Fibroblast of skin of left biceps (primary cell): ENCODE measurements around the gene TNS4.

Experiments
- DNase-seq, 2 experiments: peaks; one replicate each; pipeline ENCODE4 v3.0.0-alpha.2; 2013; ENCODE audit warnings: low read depth in 2 of 2

Gene TNS4

DNA sequence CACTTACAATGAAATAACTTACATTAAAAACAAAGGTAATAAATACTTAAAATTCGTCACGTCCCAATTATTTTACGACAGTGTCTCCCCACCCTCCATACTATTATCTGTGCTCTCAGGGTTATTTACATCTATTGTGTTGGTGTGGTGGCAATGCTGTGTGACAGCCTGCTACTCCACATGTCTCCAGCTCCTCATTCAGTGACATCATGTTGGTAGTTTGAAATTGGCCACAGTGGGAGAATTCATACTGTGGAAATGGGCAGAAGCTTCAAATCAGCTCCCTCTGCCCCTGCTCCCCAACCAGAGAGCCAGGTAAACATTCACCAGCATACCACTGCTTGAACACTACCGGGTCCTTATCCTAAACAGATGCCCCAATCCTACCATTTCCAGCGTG is 6.3 kb downstream of the TNS4 start:
- no peak for DNase-seq

DNA sequence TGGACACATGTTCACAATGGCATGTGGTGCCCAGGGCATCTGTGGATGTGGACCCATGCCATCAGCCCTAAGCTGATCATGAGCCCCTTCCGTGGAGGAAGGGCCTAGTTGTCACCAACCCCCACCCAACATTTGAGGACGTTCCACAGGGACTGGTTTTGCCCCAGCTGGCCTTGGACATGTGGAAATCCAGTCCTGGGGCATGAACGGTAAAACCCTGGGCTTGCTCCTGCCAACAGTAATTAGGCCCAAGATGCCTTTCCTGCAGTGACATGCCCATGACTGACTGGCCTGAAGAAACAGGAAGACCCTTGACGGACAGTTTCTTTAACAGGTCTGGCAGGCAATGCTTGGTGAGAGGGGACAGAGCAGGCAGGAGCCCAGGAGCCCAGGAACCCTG is 7.7 kb downstream of the TNS4 start:
- no peak for DNase-seq

DNA sequence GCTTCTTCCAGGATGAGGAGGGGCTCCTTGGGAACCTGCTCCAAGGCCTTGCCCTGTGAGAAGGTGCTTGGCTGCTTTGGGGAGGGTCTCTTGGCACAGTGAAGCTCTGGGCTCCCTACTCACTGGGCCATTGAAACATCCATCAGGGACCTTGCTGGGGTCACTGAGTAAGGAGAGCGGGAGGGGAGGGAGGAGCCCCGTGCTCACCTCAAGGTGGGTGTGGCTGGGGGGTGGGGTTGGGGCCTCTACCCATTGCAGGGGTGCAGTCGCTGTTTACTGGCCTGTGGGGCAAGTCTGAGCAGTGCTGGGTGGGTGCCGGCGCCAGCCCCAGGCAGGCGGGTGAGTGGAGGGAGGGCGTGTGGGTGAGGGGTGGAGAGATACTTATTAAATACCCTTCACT is 9.9 kb downstream of the TNS4 start:
- no peak for DNase-seq

DNA sequence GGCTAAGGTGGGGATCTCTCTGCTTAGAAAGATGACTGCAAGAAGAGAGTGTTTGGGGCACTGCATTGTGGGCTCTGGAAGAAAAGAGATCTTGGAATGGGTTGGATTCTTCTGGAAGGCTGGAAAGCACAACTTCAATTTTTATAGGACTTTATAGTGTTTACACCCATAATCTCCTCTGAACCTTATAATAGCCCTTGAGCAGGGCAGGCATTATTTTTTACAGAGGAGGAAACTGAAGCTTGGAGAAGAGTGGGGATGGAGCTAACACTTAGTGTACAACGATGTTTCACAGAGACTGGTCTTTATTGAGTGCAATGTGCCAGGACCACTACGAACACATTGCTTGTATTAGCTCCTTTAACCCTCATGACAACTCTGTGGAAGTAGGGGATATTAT is 10.4 kb downstream of the TNS4 start:
- DNase-seq, result no peak

DNA sequence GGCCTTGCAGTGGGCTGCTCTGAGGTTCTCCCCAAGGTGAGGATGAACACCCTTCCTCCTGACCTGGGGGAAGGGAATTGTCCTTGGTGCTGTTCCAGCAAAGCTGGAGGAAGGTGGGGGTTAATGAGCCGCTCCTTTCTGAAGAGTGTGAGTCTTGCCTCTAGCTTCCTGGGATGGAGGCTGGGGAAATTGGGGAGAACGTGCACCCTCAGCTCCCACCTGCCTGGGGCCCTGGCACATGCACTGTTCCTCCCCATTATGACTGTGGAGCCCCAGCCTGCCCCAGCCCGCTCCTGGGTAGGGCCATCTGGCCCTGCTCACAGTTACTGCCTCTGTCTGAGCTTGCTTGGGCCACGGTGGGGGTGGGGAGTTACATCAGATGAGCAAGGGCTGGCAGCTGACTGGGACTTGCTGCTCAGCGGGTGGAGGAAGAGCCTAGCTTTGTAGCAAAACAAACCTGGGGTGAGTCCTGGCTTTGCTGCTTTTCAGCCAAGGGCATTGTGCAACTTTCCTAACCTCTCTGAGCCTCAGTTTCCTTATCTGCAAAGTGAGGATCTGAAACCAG is 11.1 kb downstream of the TNS4 start:
- no peak for DNase-seq

DNA sequence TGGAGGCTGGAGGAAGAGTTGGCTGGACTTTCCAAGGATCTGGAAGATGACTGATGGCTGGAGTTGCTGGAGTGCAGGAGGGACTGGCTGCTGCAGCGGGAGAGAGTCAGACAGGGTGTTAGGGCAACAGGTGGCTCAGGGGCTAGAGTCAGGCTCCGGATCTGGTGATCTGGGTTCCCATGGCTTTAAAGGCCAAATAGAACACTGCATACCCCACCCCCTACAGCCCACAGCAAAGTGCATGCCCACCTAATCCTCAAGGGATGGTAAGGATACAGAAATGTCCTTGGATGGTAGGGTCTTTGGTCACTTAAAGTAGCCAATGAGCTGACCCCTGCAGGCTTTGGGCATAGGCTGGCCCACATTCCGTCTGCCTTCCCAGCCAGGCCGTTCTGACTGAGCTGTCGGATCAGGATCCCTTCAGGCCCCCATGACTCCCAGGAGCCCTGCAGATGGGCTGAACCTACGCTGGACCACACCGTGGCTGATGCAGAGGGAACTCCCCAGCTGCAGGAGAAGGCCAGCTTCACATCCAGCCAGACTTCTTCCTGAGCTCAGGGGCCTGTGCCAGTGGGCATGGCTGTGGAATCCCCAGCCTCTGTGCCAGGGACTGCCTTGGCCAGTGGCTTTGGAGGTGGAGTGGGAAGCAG is 13.9 kb downstream of the TNS4 start:
- DNase-seq, result no peak

DNA sequence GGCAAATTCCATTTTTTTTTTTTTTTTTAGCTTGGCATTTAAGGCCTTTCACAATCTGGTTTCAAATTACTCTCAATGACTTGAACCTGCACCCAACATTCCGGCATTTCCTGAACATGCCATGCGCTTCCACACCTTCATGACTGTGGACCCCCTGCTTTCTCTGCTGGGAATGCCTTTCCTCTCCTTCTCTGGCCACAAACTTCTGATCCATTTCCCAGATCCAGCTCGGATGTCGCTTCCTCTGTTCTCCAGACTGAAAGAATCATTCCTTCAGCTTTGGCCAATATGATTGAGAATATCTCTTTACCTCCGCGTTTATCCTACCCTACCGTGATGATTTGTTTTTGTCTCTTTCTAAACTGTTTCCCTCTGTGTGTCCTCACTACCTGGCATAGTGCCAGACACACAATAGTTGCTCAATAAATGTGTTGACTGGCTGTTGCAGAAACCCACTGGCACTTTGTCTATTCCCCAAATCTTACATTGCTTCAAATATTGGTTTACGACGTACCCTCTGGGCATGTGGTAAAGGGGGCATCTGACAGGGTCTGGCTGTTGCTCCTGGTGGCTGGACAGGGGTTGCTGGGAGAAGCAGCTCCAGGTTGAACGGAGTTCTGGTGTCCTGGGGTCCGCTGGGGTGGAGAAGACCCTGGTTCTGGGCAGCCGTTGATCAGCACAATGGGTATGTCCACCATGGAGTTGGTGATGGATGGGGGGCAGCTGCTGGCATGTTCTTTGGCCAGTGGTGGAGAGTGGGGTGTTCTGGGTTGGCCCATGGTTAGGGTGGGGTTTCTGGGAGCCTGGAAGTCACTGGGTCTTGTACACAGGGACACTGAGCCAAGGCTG is 14.7 kb downstream of the TNS4 start:
- peak; percentile 82 to 83 for DNase-seq

DNA sequence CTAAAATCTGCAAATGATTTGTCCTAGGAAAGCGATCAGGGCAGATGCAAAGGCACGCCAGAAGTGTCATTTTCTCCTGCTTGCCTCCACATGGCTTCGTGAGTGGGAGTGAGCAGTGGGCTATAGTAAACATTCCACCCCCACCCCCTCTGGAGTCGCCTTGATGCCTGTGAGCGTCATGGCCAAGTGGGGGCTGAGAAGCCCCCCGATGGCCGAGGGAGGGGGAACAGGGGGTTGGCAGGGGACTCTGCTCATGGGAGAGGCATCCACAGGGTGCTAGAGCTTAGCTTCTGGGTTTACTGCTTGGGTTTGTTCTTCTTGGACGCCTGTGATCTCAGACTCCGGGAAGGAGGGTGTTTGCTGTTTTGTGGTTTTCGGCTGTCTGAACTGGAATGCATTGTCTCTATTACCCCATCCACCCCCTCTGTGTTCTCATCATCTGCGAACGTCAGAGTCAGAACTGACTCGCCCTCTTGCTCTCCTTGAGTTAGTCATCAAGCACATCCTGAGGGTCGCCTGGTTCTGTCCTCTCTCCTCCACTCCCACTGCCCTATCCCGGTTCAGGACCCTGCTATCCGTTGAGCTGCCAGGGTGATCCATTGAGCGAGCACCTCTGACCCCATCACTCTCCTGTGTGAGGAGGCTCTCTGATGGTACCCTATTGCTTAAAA is 15.4 kb downstream of the TNS4 start:
- peak; percentile 97 for DNase-seq

DNA sequence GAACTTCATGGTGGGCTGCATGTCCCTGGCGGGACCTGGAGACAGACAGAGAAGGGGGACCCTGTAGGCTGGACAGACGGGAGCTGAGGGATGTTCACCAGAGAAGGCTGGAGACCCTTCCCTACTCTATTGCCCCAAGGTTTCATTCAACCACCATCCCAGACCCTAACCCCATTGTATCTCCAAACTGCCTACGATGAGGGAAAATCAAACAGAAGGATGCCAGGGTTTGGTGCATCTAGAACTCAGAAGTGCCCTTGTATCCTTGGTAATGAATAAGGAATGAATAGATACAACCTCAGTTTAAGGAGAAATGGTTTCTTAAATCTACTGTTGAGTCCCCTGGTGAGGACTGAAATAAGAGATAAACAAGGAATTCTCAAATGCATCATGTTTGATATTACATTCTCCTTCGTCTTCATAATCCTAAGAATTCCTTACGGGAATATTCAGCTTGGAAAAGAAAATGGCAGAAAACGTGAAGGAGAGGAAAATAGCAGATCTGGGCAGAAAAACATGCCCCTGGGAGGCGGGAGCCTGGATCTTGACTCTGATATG is 16.4 kb downstream of the TNS4 start:
- no peak for DNase-seq

DNA sequence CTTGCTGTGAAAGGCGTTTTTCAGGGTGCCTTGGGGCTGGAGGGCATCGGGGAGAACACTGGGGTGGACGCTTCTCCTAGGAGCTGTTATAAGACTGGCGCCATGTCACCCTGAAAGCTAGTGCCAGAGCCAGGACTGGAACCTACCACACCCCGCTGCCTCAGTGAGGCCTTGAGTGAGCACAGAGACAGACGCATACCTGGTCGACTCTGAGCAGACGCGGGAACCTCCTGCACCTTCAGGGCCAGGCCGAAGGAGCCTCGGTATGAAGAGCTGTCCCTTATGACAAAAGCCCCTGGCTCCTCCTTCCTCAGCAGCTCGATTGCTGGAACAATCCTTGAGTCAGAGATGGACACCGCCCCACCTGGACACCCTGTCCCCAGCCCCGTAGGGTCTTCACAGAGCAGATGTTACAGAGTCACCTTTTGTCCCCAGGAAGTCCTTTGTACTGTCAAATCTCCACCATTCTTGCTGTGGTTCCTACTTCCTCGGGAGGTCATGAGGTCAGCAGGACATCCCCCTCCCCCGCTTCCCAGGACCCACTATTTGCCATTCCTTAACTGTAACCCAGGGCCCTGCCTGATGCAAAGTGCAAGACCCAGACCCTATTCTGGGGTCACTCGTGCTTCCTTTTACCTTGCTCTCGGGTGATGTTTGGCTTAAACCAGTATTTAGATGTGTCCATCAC is 17.0 kb downstream of the TNS4 start:
- DNase-seq, result no peak

DNA sequence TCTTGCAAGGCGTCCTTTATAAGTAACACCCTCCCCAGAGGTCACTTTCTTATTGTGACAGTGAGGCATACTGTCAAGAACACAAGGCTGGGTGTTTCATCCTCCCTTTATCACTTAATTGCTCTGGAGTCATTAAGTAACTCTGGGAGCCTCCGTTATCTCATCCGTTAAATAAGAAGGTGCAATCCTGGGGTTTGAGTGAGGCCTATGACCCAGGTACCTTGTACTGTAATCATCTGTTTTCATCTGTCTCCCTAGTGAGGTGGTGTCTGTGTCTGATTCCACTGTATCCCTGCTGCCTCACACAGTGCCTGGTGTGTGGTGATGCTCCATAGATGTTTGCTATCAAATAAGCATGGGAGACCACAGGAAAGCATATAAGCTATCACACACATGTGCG is 17.7 kb downstream of the TNS4 start:
- no peak for DNase-seq

DNA sequence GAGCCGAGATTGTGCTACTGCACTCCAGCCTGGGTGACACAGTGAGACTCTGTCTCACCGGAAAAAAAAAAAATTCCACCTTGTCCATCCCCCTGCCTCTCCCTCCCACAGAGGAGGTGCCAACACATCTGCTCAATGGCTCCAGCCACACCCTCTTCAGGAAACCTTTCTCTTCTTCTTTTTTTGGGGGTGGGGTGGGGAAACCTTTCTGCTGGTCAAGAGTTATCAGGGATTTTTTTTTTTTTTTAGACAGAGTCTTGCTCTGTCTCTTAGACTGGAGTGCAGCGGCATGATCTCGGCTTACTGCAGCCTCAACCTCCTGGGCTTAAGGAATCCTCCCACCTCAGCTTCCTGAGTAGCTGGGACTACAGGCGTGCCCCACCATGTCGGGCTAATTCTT is 18.7 kb downstream of the TNS4 start:
- no peak for DNase-seq

DNA sequence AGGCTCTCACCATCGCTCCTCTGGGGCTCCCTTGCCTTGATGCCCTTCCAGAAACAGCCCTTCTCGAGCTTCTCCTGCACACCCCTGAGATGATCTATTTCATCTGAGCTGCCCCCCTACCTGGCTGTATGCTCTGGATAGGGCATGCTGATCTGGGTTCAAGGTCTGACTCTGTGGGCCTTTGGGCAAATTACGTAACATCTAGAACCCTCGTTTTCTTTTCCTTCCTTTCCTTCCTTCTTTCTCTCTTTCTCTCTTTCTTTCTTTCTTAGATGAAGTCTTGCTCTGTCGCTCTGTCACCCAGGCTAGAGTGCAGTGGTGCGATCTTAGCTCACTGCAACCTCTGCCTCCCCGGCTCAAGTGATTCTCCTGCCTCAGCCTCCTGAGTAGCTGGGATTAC is 20.3 kb downstream of the TNS4 start:
- DNase-seq, result no peak

DNA sequence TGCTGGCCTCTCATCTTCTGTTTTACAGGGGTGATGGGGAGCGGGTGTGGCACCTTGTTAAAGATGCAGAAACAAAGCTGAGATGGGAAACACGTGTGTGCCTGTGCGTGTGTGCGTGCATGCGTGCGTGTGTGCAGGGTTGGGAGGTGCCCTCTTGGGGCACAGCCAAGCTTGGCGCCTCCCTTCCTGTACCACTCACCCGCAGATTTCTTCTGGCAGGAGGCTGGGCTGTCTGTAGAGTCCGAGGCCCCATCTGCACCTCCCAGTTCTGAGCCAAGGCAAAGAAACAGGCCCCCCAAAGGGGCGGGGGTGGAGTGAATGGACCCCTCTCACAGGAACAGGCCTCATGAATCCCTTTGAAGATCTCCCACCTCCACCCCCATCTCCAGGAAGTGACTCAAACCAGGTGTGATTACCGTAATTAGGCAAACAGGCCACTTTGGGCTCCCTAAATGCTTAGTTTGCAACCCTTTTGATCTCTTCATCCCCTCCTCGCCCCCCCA is 20.9 kb downstream of the TNS4 start:
- DNase-seq, result no peak

DNA sequence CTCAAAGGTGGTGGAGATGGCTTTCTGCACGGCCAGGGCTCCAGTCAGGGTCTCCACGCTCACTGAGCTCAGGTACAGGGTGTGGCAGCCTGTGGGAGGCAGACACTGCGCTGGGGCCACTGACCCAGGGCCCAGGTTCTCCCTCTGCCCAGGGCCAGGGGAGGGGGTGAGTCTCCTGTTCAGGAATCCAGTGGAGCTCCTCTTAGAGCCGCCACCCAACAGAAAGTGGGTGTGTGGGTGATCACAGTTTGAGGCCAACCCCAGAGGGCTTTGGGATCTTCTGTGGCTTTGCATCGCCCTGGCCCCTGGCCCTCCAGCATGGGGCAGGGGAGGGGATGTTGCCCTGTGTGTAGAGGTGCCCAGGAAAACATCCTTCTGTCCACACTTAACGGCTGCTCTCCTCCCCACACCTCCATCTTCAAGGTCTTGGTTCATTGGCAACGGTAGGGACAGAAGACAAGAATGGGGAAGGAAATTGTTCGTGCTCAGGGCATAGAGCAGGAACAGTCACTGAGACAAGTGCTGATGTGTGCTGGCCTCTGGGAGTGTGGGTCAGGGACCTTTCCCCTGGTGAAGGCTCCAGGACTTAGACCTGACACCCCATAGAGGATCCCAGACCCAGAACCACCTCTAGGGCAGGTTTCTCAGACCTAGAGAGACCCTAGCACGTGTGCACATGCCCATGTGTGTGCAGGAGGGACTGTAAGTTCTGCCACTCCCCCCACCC is 21.5 kb downstream of the TNS4 start:
- DNase-seq, result no peak

DNA sequence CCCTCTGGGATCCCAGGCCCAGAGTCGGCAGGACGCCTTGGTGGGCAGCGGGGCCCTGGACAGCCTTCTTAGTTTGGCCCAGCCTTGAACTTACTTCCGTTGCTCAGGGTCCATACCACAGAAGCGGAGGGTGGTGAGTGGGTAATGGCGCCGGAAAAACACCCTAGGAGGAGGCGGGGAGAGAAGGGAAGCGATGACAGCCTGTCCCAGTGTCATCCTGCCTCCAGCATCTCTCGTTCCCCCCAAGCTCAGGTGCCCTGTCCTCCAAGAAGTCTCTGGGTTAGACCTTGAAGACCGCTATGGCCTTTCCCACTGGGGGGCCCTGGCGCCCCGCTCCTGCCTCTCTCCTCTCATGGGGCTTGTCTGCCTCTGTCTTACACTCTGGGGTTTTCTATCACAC is 22.9 kb downstream of the TNS4 start:
- no peak for DNase-seq

DNA sequence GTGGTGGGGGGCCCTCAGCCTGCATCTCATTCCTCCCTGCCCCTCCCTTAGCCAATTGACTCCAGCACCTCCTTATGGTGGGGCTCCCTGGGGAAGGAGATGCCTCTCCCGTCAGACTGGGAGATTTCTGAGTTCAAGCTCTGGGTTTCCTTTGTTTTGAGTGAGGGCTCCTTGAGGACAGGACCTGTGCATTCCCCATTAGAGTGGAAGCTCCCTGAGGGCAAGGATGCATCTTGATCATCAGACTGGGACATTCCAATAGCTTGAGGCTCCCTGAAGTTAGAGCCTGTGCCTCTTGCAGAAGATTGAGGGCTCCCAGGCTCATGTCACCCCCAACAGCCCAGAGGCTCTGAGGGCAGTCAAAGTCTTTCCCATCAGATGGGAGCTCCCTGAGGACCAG is 23.6 kb downstream of the TNS4 start:
- DNase-seq, result no peak

DNA sequence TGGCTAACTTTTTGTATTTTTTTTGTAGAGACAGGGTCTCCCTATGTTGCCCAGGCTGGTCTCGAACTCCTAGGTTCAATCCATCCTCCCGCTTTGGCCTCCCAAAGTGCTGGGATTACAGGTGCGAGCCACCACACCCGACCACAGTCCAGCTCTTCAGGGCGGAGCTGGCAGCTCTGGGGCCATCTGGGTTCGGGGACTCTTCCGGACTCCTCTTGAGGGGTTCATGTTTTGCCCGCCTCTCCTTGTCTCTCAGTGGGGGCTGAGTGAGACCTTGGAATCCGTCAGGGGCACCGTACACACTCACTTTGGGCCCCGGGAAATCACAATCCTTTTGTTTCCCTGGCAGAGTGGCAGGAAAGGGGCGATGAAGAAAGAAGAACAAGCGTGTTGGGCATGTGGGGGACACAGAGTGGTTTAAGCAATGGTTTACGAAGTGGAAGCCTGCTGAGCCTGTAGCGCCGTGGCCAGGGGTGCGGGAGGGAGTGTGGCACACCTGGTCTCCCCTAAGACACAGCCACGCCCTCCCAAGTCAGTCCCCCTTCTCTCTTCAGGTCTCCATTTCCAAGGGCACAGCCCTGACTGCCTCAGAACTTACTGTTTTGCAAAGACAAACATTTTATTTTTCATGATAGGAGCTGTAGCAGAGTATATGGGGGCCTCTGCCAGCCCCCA is 26.1 kb downstream of the TNS4 start:
- DNase-seq, result no peak

DNA sequence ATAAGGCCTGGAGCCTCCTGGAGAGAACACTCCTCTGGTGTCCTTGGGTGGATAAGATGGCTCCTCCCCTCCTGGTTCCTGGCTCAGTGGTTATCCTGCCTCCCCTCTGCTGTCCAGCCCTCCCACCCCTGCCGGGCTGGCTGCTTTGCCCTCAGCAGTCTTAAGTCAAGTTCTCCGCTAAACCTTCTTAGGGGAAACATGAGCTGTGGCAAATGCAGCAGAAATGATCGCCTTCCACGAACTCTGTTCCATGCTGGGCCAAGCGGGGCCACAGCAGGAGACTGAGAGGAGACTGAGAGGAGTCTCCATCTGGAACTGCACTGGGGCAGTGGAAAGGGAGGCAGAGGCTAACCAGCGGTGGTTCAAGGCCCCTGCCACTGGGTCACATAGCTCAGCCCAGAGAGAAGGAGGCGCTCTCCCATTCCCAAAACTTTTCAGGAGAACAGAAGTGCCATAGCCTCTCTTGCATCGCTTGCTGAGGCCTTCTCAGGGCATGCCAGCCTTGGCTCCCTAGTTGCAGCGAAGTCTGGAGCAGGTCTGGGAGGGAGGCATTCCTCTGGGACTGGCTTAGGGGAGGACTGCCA is 26.9 kb downstream of the TNS4 start:
- no peak for DNase-seq
